ENCODE data around the gene XRN2. TPM values are rescaled to one million over a fixed set of nuclear protein-coding genes. Genes with fewer than 3 reads are reported as not detected.

XRN2 gene
- polyA plus RNA-seq, 1 donor from 2014 or later: 142 TPM

- TF ChIP-seq POLR2AphosphoS5 (IDR thresholded peaks at IDR 0.05) (no peak), MXI1 (conservative IDR thresholded peaks at IDR 0.05; ENCODE audit: poor library complexity, severe bottlenecking) (no peak)
These were observed 29.3 kb upstream of the XRN2 start (continued) for GRCh38 chr20:21273755-21274386.

- Histone ChIP-seq H3K9me3 (ENCODE audit: low read length) (no peaks in the 10 kb centered on the region), H3K27me3 (ENCODE audit: insufficient read depth, low read depth, low read length) (no peaks in the 10 kb centered on the region), H3K9ac (ENCODE audit: low read length) (no peak overlapping the region), H4K20me1 (ENCODE audit: insufficient read depth) (no peaks in the 10 kb centered on the region), H3K4me3 (ENCODE audit: low read length) (no peak overlapping the region), H3K27ac (ENCODE audit: low read length) (no peak overlapping the region), H3K36me3 (ENCODE audit: insufficient read depth, low read length) (no peaks in the 10 kb centered on the region), H3K9me2 (ENCODE audit: insufficient read depth, low read length) (no peaks in the 10 kb centered on the region), H3K4me2 (ENCODE audit: low read length) (no peak overlapping the region), H3F3A (ENCODE audit: insufficient read depth, low read length, poor library complexity, severe bottlenecking) (no peaks in the 10 kb centered on the region), H3K79me2 (replicated peaks; ENCODE audit: insufficient read depth, low read length) (no peaks in the 10 kb centered on the region), H2AFZ (ENCODE audit: low read depth, low read length) (no peak overlapping the region)
- no peak for TF ChIP-seq POLR2AphosphoS5 (IDR thresholded peaks at IDR 0.05)
- TF ChIP-seq SMC3 (conservative IDR thresholded peaks at IDR 0.05; ENCODE audit: poor library complexity): no peak
- TF ChIP-seq EZH2 (IDR thresholded peaks at IDR 0.05; ENCODE audit: borderline replicate concordance, insufficient read depth, low read length, poor library complexity, severe bottlenecking): no peak
- TF ChIP-seq EP300 (conservative IDR thresholded peaks at IDR 0.05; ENCODE audit: poor library complexity, severe bottlenecking): no peak
- TF ChIP-seq REST (IDR thresholded peaks at IDR 0.05; ENCODE audit: borderline replicate concordance): no peak
- TF ChIP-seq TAF1 (IDR thresholded peaks at IDR 0.05; ENCODE audit: low read depth): no peak
- TF ChIP-seq CTCF (IDR thresholded peaks at IDR 0.05; ENCODE audit: poor library complexity, severe bottlenecking): no peak
- TF ChIP-seq RAD21 (conservative IDR thresholded peaks at IDR 0.05): no peak
- no peak for TF ChIP-seq MXI1 (conservative IDR thresholded peaks at IDR 0.05; ENCODE audit: poor library complexity, severe bottlenecking)
These were observed 24.3 kb upstream of the XRN2 start for GRCh38 chr20:21278829-21279228.

- H3F3A ChIP-seq (ENCODE audit: insufficient read depth, low read length, poor library complexity, severe bottlenecking): no peaks in the 10 kb centered on the region
- no peak for TF ChIP-seq SMC3 (conservative IDR thresholded peaks at IDR 0.05; ENCODE audit: poor library complexity)
- TF ChIP-seq EP300 (conservative IDR thresholded peaks at IDR 0.05; ENCODE audit: poor library complexity, severe bottlenecking): no peak
- no peak for TF ChIP-seq POLR2AphosphoS5 (IDR thresholded peaks at IDR 0.05)
- TF ChIP-seq TAF1 (IDR thresholded peaks at IDR 0.05; ENCODE audit: low read depth): no peak
- no peak for TF ChIP-seq REST (IDR thresholded peaks at IDR 0.05; ENCODE audit: borderline replicate concordance)
- no peak for TF ChIP-seq MXI1 (conservative IDR thresholded peaks at IDR 0.05; ENCODE audit: poor library complexity, severe bottlenecking)
- no peak for TF ChIP-seq EZH2 (IDR thresholded peaks at IDR 0.05; ENCODE audit: borderline replicate concordance, insufficient read depth, low read length, poor library complexity, severe bottlenecking)
- TF ChIP-seq RAD21 (conservative IDR thresholded peaks at IDR 0.05): no peak
- TF ChIP-seq CTCF (IDR thresholded peaks at IDR 0.05; ENCODE audit: poor library complexity, severe bottlenecking): no peak
- H3K36me3 ChIP-seq (ENCODE audit: insufficient read depth, low read length): no peaks in the 10 kb centered on the region
- H2AFZ ChIP-seq (ENCODE audit: low read depth, low read length): no peak overlapping the region
- no peak overlapping the region for H3K4me2 ChIP-seq (ENCODE audit: low read length)
- H3K9ac ChIP-seq (ENCODE audit: low read length): no peak overlapping the region
- no peaks in the 10 kb centered on the region for H3K9me3 ChIP-seq (ENCODE audit: low read length)
- no peak overlapping the region for H3K4me3 ChIP-seq (ENCODE audit: low read length)
- H3K27ac ChIP-seq (ENCODE audit: low read length): no peak overlapping the region
- no peaks in the 10 kb centered on the region for H3K79me2 ChIP-seq (replicated peaks; ENCODE audit: insufficient read depth, low read length)
- H3K27me3 ChIP-seq (ENCODE audit: insufficient read depth, low read depth, low read length): no peaks in the 10 kb centered on the region
- no peaks in the 10 kb centered on the region for H3K9me2 ChIP-seq (ENCODE audit: insufficient read depth, low read length)
- no peaks in the 10 kb centered on the region for H4K20me1 ChIP-seq (ENCODE audit: insufficient read depth)
These were observed 23.2 kb upstream of the XRN2 start for GRCh38 chr20:21279706-21280521.

Measured in neural cell (in vitro differentiated cells).